Epidermal melanocyte (primary cell): ENCODE data around the gene SMCHD1.
"Not testable (repeated sequence)": the region's sequence is repeated elsewhere in the genome, so short reads cannot be mapped to it uniquely, and the experiment has no call there.

ENCODE experiments used
- DNase-seq: peaks from one replicate; pipeline ENCODE4 v3.0.0; 2011; ENCODE audit warnings: low spot score; ENCODE audit not compliant: insufficient read length

The SMCHD1 gene

GRCh38 chr18:2657788-2658458, 2.4 kb downstream of the SMCHD1 start:
- DNase-seq, result no peak

GRCh38 chr18:2660849-2661248, 5.3 kb downstream of the SMCHD1 start:
- DNase-seq, result not testable (repeated sequence)

GRCh38 chr18:2662288-2662687, 6.8 kb downstream of the SMCHD1 start:
- not testable (repeated sequence) for DNase-seq

GRCh38 chr18:2662990-2663389, 7.5 kb downstream of the SMCHD1 start:
- DNase-seq, result no peak

GRCh38 chr18:2672410-2672809, 16.9 kb downstream of the SMCHD1 start:
- no peak for DNase-seq

GRCh38 chr18:2672872-2673271, 17.3 kb downstream of the SMCHD1 start:
- DNase-seq, result no peak

GRCh38 chr18:2678933-2679332, 23.4 kb downstream of the SMCHD1 start:
- not testable (repeated sequence) for DNase-seq

GRCh38 chr18:2680216-2680792, 24.8 kb downstream of the SMCHD1 start:
- DNase-seq, result no peak

- no peak for DNase-seq
Observed at GRCh38 chr18:2681993-2682603, 26.6 kb downstream of the SMCHD1 start.

GRCh38 chr18:2683055-2683454, 27.5 kb downstream of the SMCHD1 start:
- no peak for DNase-seq

- no peak for DNase-seq
Observed at GRCh38 chr18:2686349-2686968, 30.9 kb downstream of the SMCHD1 start.

- DNase-seq, result no peak
Observed at GRCh38 chr18:2687390-2688001, 32.0 kb downstream of the SMCHD1 start.

GRCh38 chr18:2692508-2692907, 37.0 kb downstream of the SMCHD1 start:
- DNase-seq, result no peak

- DNase-seq, result no peak
Observed at GRCh38 chr18:2697184-2697583, 41.7 kb downstream of the SMCHD1 start.

GRCh38 chr18:2699001-2699400, 43.5 kb downstream of the SMCHD1 start:
- DNase-seq, result no peak

- no peak for DNase-seq
Observed at GRCh38 chr18:2704541-2704940, 49.0 kb downstream of the SMCHD1 start.

- no peak for DNase-seq
Observed at GRCh38 chr18:2706903-2707302, 51.4 kb downstream of the SMCHD1 start.

- no peak for DNase-seq
Observed at GRCh38 chr18:2707551-2708168, 52.1 kb downstream of the SMCHD1 start.

- DNase-seq, result no peak
Observed at GRCh38 chr18:2709316-2709715, 53.8 kb downstream of the SMCHD1 start.

GRCh38 chr18:2714140-2714539, 58.6 kb downstream of the SMCHD1 start:
- no peak for DNase-seq

- DNase-seq, result no peak
Observed at GRCh38 chr18:2715990-2716389, 60.5 kb downstream of the SMCHD1 start.
